AG09309 (cell line): ENCODE data around the gene CTNND2.

Experiments
- DNase-seq: peaks from one replicate; pipeline ENCODE4 v3.0.0-alpha.2; 2010; ENCODE audit warnings: low read depth
- H3K4me3 ChIP-seq: 2 replicates; pipeline ENCODE4 v1.5.1; 2011; ENCODE audit warnings: mild to moderate bottlenecking, low read depth, low read length, moderate library complexity; ENCODE audit not compliant: control insufficient read depth
- CTCF ChIP-seq: IDR thresholded peaks from 2 replicates; pipeline ENCODE4 v1.5.1; 2011; ENCODE audit warnings: mild to moderate bottlenecking, low read depth, low read length, inconsistent platforms; ENCODE audit not compliant: insufficient read depth, control insufficient read depth; ENCODE audit errors: missing control alignments

CTNND2 gene

GRCh38 chr5:11273180-11273903 lies 630.9 kb downstream of the CTNND2 start:
- no peak for TF ChIP-seq CTCF
- DNase-seq: no peak
- H3K4me3 ChIP-seq: no peak overlapping the region

- no peak overlapping the region for H3K4me3 ChIP-seq
- no peak for TF ChIP-seq CTCF
- no peak for DNase-seq
Observed at GRCh38 chr5:11269515-11269914, 634.7 kb downstream of the CTNND2 start.

GRCh38 chr5:11268891-11269290 lies 635.4 kb downstream of the CTNND2 start:
- no peak overlapping the region for H3K4me3 ChIP-seq
- no peak for DNase-seq
- TF ChIP-seq CTCF: no peak

GRCh38 chr5:11266331-11266730 lies 637.9 kb downstream of the CTNND2 start:
- no peak overlapping the region for H3K4me3 ChIP-seq
- no peak for TF ChIP-seq CTCF
- DNase-seq: no peak

GRCh38 chr5:11261241-11261640 lies 643.0 kb downstream of the CTNND2 start:
- H3K4me3 ChIP-seq: no peak overlapping the region
- no peak for DNase-seq
- no peak for TF ChIP-seq CTCF

- no peak for TF ChIP-seq CTCF
- DNase-seq: no peak
- no peak overlapping the region for H3K4me3 ChIP-seq
Observed at GRCh38 chr5:11258001-11258400, 646.2 kb downstream of the CTNND2 start.
